HG02798 (cell line): ENCODE data around the gene SEMA5A.
"Not testable (repeated sequence)": the region's sequence is repeated elsewhere in the genome, so short reads cannot be mapped to it uniquely, and the experiment has no call there.

Experiments
- ATAC-seq: cut with Tn5 transposase; IDR thresholded peaks from one replicate; pipeline ENCODE4 v1.9.1; 2021; ENCODE audit warnings: mild to moderate bottlenecking; ENCODE audit not compliant: unreplicated experiment, poor library complexity

The SEMA5A gene

GRCh38 chr5:9373571-9373970 is 172.3 kb downstream of the SEMA5A start:
- no peak for ATAC-seq

- no peak for ATAC-seq
These were observed 175.6 kb downstream of the SEMA5A start for GRCh38 chr5:9370256-9370655.

- no peak for ATAC-seq
These were observed 180.4 kb downstream of the SEMA5A start for GRCh38 chr5:9365512-9365911.

- ATAC-seq, result peak; percentile 10
These were observed 182.4 kb downstream of the SEMA5A start for GRCh38 chr5:9363449-9363848.

GRCh38 chr5:9363026-9363425 is 182.8 kb downstream of the SEMA5A start:
- peak; percentile 46 for ATAC-seq

- peak; percentile 58 for ATAC-seq
These were observed 183.3 kb downstream of the SEMA5A start for GRCh38 chr5:9362600-9362999.

- ATAC-seq, result peak; percentile 69
These were observed 184.0 kb downstream of the SEMA5A start for GRCh38 chr5:9361835-9362234.

- no peak for ATAC-seq
These were observed 186.8 kb downstream of the SEMA5A start for GRCh38 chr5:9358961-9359685.

- no peak for ATAC-seq
These were observed 189.5 kb downstream of the SEMA5A start for GRCh38 chr5:9356351-9356825.

GRCh38 chr5:9354336-9355081 is 191.4 kb downstream of the SEMA5A start:
- ATAC-seq, result no peak

GRCh38 chr5:9353048-9353447 is 192.8 kb downstream of the SEMA5A start:
- ATAC-seq, result not testable (repeated sequence)

GRCh38 chr5:9351546-9351945 is 194.3 kb downstream of the SEMA5A start:
- no peak for ATAC-seq

- no peak for ATAC-seq
These were observed 195.5 kb downstream of the SEMA5A start for GRCh38 chr5:9350301-9350797.

- ATAC-seq, result no peak
These were observed 197.4 kb downstream of the SEMA5A start for GRCh38 chr5:9348401-9348996.

GRCh38 chr5:9347541-9348295 is 198.2 kb downstream of the SEMA5A start:
- ATAC-seq, result no peak

- ATAC-seq, result no peak
These were observed 198.8 kb downstream of the SEMA5A start for GRCh38 chr5:9347032-9347431.

GRCh38 chr5:9344751-9345240 is 201.1 kb downstream of the SEMA5A start:
- no peak for ATAC-seq

GRCh38 chr5:9343146-9343850 is 202.6 kb downstream of the SEMA5A start:
- ATAC-seq, result no peak

GRCh38 chr5:9342161-9342787 is 203.6 kb downstream of the SEMA5A start:
- no peak for ATAC-seq
